Adrenal gland (tissue), 5 donors: ENCODE results near the gene CIBAR2.

Source experiments
- POLR2A ChIP-seq, 2 donors: fragments of 450-650 bp; IDR thresholded peaks; one replicate each; pipeline ENCODE4 v1.6.1; 2017; ENCODE audit warnings: antibody characterized with exemption in 2 of 2, mild to moderate bottlenecking in 2 of 2, moderate library complexity in 1 of 2
- TF ChIP-seq, protein P1 (sequence below), 6 experiments: fragments of 450-650 bp in 4 of 6; fragments of 200-600 bp in 2 of 6; sonication (generic) in 1 of 6; IDR thresholded peaks; 1 replicate in 5 of 6; 2 replicates in 1 of 6; pipeline versions ENCODE4 v1.5.1 to v1.8.0; 2016 to 2021; ENCODE audit warnings: antibody characterized with exemption in 6 of 6, mild to moderate bottlenecking in 2 of 6, moderate library complexity in 1 of 6
- donor health status: DM: no; HTN: no; CAD: no.

DNA sequence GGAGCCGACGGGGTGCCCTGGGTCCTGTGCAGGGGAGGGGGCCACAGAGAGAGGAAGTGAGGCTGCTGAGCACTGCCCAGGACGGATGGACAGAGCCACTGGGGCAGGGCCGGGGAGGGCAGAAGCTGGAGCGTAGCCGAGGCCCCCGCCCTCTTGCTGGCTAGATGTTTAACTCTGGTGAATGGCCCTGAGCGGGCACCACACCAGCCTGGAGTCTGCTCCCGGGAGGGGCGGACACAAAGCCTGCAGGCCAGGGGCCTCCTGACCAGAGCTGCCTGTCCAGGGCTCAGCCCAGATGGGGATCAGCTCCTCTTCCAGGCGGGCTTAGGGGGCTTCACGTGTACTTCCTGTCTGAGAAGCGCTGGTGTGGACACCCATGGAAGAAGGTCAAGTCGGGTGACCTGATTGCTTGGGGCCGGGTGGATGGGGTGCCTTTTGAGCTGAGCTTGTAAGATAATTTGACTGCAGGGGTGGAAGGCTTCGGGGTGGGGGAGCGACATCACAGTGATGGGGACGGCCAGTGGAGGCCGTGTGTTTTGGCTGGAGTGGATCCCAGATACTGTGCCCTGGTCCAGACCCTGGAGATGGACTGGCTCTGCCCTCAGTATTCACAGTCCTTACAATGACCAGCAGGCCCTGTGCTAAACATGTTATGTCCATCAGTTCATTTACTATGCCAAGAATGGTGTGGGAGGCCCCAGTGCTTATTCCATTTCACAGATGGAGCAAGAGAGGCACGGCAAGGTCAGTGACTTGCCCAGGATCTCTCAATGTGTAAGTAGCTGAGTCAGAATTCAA, 33.7 kb upstream of the CIBAR2 start:
- TF ChIP-seq, protein P1, sequence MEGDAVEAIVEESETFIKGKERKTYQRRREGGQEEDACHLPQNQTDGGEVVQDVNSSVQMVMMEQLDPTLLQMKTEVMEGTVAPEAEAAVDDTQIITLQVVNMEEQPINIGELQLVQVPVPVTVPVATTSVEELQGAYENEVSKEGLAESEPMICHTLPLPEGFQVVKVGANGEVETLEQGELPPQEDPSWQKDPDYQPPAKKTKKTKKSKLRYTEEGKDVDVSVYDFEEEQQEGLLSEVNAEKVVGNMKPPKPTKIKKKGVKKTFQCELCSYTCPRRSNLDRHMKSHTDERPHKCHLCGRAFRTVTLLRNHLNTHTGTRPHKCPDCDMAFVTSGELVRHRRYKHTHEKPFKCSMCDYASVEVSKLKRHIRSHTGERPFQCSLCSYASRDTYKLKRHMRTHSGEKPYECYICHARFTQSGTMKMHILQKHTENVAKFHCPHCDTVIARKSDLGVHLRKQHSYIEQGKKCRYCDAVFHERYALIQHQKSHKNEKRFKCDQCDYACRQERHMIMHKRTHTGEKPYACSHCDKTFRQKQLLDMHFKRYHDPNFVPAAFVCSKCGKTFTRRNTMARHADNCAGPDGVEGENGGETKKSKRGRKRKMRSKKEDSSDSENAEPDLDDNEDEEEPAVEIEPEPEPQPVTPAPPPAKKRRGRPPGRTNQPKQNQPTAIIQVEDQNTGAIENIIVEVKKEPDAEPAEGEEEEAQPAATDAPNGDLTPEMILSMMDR (IDR thresholded peaks at IDR 0.05) = no peak
- no peak for TF ChIP-seq POLR2A (IDR thresholded peaks at IDR 0.05)
